ELR (cell line): ENCODE data around the gene GNAO1.

ENCODE experiments used
- DNase-seq: peaks from one replicate; pipeline ENCODE4 v3.0.0-alpha.2; 2015; ENCODE audit warnings: low read depth

The GNAO1 gene

DNA sequence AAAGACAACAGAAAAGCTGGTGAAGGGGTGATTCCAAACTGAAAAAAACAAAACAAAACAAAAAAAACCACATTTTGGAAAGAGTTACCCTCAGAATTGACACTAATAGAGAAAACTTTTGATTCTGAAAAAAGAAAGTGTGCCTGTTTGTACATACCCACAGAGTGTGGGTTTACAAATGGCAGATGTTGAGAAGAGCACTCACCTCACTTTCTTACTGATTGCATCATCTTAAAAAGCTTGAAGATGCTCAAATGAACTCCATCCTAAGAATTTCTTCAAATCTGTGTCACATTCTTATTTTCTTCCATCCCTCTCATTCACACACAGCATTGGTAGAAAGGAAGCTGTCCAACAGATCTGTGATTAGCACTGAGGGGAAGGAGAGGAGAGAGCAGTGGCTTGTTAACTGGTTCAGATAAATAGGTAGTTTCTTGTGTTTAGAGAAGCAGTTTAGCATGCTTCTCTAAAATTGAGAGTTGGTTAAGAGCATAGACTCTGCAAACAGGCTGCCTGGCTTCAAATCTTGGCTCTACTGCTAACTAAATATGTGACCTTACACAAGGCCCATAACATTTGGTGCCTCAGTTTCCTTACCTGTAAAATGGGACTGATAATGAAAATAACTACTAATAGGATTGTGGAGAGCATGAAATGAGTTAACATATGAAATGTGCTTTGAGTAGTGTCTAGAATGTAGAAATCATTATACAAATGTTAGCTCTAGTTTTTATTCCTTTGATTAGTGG, 6.9 kb downstream of the GNAO1 start:
- DNase-seq = no peak

DNA sequence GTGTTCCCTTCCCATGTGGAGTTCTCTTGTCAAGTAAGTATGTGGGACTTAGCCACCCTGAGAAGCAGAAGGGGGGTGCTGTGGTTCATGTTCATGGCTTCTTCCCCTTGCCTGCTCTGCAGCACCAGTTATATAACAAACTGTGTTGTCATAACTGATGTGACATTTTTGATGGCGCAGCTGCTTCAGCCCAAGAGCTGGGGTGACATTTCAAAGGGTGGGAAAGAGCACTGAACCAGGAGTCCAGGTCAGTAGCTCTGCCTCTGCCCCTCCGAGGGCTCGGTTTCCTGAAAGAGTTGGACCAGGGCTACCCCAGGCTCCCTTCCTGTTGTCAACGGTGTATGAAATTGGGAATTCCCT, 7.4 kb downstream of the GNAO1 start:
- no peak for DNase-seq

GRCh38 chr16:56199164-56199563, 7.9 kb downstream of the GNAO1 start:
- DNase-seq = no peak

- no peak for DNase-seq
Measured at GRCh38 chr16:56201030-56201429, 9.7 kb downstream of the GNAO1 start.

DNA sequence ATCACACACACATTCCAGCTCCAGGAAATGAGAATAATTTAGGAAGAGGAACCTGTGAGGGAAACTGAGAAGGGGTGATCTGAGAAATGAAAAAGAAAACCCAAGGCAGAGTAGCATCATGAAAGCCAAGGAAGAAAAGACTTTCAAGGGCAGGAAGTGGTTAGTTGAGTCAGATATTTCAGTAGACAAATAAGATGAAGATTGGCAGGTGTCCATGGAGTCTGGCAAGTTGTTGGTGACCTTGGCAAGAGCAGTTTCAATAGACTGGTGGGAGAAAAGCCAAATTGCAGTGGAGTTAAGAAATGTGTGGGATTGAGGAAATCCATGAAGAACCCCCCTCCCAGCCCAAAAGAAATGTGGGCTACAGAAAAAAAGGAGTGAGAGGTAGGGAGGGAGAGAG, 10.7 kb downstream of the GNAO1 start:
- peak; percentile 60 for DNase-seq

DNA sequence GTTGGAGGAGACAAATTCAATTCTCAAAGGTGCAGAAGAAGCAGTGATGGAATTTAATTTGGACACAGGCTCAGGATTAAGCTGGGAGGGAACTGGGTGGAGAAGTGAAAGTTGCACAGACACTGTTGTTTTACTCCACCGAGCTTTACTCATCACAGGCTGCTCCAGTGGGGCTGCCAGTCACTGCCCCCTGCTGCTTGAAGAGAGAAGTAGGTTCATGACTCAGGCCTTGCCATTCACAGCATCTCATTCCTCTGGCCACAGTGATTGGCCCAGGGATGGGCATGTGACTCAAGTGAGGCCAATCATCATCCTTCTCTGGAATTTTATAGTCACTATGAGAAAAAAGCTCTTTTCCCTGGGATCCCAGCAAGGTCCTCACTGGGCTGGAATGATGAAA, 11.8 kb downstream of the GNAO1 start:
- peak; percentile 54 for DNase-seq

DNA sequence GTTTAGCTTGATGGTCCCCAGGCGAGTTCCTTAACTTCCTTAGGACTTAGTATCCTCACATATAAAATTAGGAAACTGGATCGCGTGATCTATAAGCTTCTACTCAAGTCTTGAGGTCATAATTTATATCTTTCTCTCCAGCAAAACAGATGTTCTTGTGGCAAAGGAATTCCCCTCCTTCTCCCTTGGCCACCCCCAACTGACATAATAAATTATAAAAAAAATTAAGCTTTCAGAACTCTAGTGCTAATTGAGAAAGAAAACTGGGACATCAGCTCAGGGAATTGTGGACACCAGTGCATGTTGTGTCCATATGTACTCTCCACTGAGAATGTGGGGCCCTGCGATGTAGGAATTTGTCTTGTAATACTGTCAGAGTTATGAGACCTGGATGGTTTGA, 13.5 kb downstream of the GNAO1 start:
- DNase-seq = no peak

DNA sequence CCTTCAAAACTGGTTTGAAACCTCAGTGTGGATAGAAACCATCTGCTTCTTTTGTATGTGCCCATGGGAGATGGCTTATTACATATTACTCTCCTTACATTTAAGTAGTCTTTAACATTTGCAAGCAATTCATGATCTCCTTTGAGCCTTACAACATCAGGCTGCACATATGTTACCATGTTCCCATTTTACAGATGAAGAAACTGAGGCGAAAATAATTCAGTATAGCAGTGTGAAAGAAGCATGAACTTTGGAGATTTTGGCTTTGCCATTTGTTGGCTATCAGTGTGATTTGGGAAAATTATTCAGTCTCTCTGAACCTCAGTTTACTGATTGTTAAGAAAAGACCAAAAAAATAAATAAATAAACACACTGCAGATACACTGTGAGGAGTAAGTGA, 15.7 kb downstream of the GNAO1 start:
- no peak for DNase-seq

DNA sequence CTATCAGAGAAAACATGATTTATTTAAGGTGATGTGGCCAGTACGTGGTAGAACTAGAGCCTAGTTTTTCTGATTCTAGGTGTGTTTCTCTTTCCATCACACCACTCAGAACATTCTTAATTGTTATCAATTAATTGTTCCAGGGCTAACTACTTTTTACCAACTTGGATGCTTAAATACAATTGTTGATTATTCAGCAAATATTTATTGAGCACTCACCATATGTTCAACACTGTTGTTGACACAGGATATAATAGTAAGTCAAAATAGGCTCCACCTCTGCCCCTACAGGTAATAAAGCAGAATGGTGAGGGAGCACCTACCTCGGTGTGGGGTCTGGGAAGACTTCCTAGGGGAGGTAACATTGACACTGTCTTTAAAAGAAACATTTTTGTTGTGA, 16.1 kb downstream of the GNAO1 start:
- no peak for DNase-seq

DNA sequence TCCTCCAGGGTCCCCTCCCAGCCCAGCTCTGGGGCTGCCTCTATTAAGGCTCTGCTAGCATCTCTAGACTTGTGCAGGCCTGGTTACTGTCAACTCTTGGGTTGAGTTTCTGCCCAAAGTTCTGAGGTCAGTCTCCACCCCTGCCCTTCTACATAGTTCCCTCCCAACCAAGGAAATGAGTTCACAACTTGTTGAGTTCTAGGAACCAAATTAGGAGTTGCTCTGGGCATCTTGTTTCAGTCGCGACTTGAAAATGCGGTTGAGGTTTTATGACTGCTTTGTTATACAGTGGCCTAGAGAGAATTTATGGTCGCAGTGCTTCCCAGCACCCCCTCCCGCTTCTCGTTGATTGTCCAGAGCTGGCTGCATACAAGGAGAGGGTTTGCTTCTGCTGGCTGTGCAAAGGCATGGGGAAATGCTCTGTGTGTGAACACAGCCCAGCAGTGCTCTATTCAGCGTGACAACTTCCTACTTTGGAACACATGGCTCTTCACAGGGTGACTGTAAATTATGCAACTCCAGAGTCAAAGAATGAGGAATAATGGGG, 20.2 kb downstream of the GNAO1 start:
- peak; percentile 88 for DNase-seq

DNA sequence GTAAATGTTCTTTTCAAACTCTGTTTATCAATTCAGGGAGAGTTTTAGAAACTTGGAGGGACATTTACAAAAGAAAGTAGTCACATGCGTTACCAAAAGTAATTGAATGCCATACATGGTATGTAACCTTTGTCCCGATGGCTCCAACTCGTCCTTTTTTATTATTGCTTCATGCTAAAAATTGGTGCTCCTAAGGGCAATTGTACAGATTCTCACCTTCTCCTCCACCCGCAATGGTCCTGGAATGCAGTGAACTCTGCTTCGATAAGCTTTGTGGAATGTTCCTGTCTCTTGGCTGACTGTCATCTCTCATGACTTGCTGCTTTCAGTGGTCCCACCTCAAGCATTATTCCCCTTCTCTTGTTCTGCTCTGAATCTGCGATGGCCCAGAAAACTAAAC, 20.9 kb downstream of the GNAO1 start:
- DNase-seq = peak; percentile 74

DNA sequence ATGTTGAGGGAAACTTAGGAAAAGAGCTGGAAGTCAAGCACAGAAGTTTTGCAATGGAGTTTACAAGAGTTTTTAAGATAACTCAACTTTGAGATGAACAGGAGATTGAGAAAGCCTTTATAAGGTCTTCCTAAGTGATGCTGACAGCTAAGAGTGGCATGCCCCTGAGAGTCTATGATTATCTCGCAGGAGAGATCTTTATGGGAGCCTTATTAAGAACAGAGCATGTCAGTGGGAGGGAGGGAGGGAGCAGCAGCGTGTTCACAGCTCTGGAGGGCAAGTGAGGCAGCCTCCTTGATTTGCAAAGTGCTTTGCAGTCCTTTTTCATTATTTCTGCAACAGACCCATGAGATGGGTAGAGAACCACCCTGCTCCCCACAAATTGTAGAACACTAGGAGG, 30.7 kb downstream of the GNAO1 start:
- no peak for DNase-seq

GRCh38 chr16:56222474-56222997, 31.2 kb downstream of the GNAO1 start:
- DNase-seq = no peak

- DNase-seq = no peak
Measured at GRCh38 chr16:56225017-56225742, 33.9 kb downstream of the GNAO1 start.

- DNase-seq = no peak
Measured at GRCh38 chr16:56226187-56226586, 34.9 kb downstream of the GNAO1 start.

- no peak for DNase-seq
Measured at GRCh38 chr16:56226845-56227525, 35.7 kb downstream of the GNAO1 start.

DNA sequence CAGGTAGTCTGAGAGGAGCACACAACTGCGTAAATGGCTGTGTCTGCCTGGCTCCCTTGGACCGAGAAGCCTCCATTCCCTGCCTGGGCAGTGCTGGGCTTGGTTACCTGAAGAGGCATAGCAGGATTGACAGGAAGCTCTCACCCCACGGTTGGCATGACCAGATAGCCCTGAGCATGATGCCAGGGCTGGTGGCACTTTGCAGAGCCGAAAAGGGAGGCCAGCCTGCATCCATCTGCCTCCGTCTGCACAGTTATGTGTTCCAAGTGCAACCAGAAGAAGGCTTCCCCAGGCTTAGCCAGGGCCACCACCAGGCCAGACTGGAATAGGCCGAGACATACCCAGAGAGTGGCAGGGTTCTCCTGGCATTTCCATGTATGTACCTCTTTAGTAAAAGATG, 36.6 kb downstream of the GNAO1 start:
- DNase-seq = no peak

DNA sequence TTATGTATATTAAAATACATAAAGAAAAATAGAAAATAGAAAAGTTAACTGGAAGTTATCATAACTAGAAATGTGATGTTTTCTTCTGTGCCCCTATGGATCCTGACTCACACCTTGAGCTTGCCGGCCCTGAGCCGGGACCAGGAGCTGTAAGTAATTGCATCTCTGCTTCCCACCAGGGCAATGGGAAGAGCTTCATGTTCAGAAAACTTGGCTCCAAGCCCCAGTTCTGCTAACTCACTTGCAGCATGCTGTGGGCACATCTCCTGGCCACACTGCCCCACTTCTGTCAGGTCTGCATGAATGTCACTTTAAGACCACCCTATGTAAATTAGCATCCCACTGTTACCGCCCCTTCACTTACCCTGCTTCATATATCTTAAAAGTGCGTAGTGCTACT, 37.2 kb downstream of the GNAO1 start:
- DNase-seq = no peak

DNA sequence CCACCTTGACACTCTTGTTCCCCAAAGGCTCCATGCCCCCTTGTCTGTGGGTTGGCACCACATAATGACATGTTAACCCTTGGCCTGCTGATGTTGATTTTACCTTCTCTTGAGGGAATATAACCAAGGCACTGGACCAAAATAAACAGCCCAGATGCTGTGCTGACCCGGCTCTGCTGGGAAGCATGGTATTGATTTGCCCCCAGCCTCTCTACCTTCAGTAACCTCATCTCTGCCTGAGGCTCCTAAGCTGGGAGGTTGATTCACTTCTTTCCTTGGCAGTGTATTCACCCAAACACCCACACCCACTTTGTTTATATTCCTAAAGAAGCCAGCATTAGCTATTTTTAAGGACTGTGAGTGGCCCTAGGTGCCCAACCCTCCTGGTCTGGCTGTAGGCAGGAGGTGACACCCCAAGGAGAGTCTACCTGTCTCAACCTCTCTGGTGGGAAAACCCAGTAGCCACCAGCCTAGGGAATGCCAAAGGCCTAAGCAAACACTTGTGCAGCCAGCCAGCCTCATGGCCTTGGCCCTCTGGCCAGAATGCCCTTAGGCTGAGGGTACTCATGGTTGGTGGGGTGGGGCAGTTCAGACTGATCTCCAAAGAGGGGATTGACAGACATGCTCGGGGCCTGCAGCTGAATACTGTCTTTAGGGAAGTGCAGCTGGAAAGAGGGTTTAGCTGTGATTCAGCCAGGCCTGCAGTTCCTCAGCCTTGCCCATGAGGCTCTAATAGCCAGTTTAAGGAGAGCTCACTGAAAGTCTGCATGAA, 42.7 kb downstream of the GNAO1 start:
- DNase-seq = no peak

- no peak for DNase-seq
Measured at GRCh38 chr16:56234737-56235136, 43.4 kb downstream of the GNAO1 start.

DNA sequence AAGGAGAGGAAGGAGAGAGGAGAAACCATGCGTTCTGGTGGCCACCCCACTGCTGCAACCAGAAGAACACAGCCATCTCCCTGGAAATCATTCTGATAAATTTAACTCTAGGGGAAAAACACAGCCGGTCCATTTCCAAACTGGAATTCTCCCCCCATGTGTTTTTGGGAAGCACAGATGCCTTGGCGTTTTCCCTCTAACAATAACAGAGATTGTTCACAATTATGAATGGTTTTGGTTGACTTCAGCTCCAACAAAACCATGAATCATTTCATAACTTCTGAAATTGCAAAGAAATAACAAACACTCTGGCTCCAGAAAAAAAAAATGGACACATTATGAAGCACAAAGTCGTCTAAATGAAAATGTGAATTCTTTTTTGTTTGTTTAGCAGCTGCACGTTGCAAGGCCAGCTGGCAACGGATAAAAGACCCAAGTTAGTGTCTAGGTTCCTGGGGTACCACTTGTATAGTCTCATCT, 46.2 kb downstream of the GNAO1 start:
- DNase-seq = no peak

GRCh38 chr16:56238188-56238587, 46.9 kb downstream of the GNAO1 start:
- DNase-seq = no peak
